Skeletal muscle tissue (tissue), 4 donors: Measurements from ENCODE around the gene EIF5. TPM values are rescaled to one million over a fixed set of nuclear protein-coding genes. Genes with fewer than 3 reads are reported as not detected.
A peak's percentile ranks its signal among the peaks of the same experiment; 100 is the strongest.

Experiments used
- H3K27ac ChIP-seq: one replicate; pipeline ENCODE4 v1.7.0; 2013; ENCODE audit warnings: mild to moderate bottlenecking, low read depth, low read length, inconsistent platforms
- H3K27me3 ChIP-seq, 3 donors: one replicate each; pipeline ENCODE4 v1.7.0; 2013; ENCODE audit warnings: low read length in 3 of 3; ENCODE audit not compliant: control insufficient read depth in 3 of 3, insufficient read depth in 3 of 3
- H3K36me3 ChIP-seq, 3 donors: one replicate each; pipeline ENCODE4 v1.7.0; 2013; ENCODE audit warnings: low read length in 3 of 3; ENCODE audit not compliant: control insufficient read depth in 3 of 3, insufficient read depth in 3 of 3
- H3K4me1 ChIP-seq, 3 donors: one replicate each; pipeline ENCODE4 v1.7.0; 2013; ENCODE audit warnings: low read length in 3 of 3, mild to moderate bottlenecking in 3 of 3; ENCODE audit not compliant: control insufficient read depth in 3 of 3, insufficient read depth in 3 of 3
- H3K4me3 ChIP-seq, 3 donors: one replicate each; pipeline ENCODE4 v1.7.0; 2013; ENCODE audit warnings: low read length in 3 of 3
- H3K9ac ChIP-seq, 3 donors: one replicate each; pipeline ENCODE4 v1.7.0; 2013; ENCODE audit warnings: low read length in 3 of 3, mild to moderate bottlenecking in 3 of 3, moderate library complexity in 2 of 3, low read depth in 1 of 3
- H3K9me3 ChIP-seq, 3 donors: one replicate each; pipeline ENCODE4 v1.7.0; 2013; ENCODE audit warnings: low read length in 3 of 3; ENCODE audit not compliant: control insufficient read depth in 3 of 3
- total RNA-seq: library from RNA; depleted of rRNA; stranded (reverse); fragments of >200 nt; gene quantifications from one replicate; pipeline ENCODE4 v1.2.3, GENCODE V29; 2014
- donor health status: Osteomylitis.

The EIF5 gene
- total RNA-seq, 1 donor from 2014 or later: 84.5 TPM

DNA sequence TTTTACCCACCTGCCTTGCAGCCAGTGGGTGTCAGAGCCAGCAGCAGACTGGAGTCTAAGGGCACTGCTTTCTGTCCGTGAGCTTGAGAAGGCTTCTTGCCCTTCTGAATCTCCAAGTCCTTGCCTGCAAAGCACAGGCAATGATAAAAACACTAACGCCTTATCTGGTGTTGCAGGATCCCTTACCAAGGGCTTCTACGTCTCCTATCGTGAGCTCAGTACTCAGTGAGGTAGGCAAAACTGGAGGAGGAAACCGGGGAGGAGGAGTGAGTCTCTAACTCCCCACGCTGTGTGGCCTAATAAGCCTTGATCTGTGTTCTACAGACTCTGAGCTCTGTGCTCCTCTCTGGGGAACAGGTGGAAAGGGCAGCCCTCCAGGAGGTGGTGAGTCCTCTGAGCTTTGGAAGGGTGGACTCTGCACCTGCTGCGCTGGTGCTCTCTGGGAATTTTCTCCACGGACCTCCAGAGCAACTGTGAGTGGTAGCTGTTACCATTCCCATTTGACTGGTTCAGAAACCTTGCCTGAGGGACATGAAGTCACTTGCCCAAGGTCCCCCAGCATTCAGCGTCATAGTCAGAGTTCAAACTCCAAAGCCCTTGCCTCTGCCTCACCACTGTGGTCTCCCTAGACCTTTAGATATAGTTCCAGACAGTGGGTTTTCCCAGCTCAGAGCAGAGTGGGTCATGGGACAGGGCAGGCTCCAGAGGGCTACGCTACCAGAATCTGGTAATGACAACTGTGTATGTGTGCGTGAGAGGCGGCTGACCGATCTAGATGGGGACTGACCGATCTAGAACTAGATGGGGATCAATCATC, 44.2 kb downstream of the EIF5 start:
- Histone ChIP-seq H3K4me3 (no peak overlapping the region), H3K4me1 (no peaks in the 10 kb centered on the region), H3K36me3 (no peaks in the 10 kb centered on the region), H3K27me3 (no peaks in the 10 kb centered on the region), H3K9ac (no peak overlapping the region), H3K27ac (no peak overlapping the region), H3K9me3 (no peaks in the 10 kb centered on the region)

DNA sequence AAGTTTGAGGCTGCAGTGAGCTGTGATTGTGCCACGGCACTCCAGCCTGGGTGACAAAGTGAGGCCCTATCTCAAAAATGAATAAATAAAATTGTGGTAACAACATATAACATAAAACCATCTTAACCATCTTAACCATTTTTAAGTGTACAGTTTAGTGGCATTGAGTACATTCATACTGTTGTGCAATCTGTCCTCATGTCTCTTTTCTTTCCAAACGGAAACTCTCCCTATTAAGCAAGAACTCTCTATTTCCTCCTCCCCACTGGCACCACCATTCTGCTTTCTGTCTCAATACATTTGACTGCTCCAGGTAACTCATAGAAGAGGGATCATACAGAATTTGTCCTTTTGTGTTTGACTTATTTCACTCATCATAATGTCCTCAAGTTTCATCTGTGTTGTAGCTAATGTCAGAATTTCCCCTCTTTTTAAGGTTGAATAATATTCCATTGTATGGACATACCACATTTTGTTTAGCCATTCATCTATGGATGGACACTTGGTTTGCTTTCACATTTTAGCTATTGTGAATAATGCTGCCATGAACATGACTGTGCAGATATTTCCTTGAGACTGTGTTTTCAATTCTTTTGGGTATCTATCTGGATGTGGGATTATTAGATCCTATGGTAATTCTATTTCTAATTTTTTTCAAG, 46.8 kb downstream of the EIF5 start:
- Histone ChIP-seq H3K4me3 (no peak overlapping the region), H3K27ac (no peak overlapping the region), H3K27me3 (no peaks in the 10 kb centered on the region)

DNA sequence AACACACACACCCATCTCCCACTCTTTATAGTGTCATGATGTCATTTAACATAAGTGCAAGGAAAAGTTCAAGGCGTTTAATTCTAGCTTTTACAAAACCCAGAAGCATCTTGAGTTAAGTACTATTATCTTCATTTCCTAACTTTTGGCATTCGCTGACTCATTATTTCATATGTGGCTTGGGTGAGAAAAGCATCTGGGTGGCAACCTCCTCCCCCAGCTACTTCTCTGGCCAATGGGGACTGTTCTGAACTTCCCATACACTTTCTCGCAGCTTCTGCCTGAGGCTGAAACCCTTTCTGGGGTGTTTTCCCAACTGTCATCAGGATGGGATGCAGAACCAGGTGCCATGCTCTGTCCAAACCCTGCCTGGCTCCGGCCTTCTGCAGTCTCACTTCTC, 48.3 kb downstream of the EIF5 start:
- Histone ChIP-seq H3K27ac (no peak overlapping the region), H3K9me3 (no peaks in the 10 kb centered on the region), H3K36me3 (peaks cover 0 to 2% (median 0%) of the 10 kb centered on the region in 3 donors), H3K27me3 (no peaks in the 10 kb centered on the region), H3K9ac (no peak overlapping the region), H3K4me1 (peaks cover 9 to 16% (median 13%) of the 10 kb centered on the region in 3 donors), H3K4me3 (no peak overlapping the region)

More for the DNA sequence above, 46.8 kb downstream of the EIF5 start:
- no peaks in the 10 kb centered on the region for H3K9me3 ChIP-seq
- peaks cover 8 to 9% (median 8%) of the 10 kb centered on the region in 3 donors for H3K4me1 ChIP-seq
- peaks cover 0 to under 1% (median 0%) of the 10 kb centered on the region in 3 donors for H3K36me3 ChIP-seq
- H3K9ac ChIP-seq: no peak overlapping the region

DNA sequence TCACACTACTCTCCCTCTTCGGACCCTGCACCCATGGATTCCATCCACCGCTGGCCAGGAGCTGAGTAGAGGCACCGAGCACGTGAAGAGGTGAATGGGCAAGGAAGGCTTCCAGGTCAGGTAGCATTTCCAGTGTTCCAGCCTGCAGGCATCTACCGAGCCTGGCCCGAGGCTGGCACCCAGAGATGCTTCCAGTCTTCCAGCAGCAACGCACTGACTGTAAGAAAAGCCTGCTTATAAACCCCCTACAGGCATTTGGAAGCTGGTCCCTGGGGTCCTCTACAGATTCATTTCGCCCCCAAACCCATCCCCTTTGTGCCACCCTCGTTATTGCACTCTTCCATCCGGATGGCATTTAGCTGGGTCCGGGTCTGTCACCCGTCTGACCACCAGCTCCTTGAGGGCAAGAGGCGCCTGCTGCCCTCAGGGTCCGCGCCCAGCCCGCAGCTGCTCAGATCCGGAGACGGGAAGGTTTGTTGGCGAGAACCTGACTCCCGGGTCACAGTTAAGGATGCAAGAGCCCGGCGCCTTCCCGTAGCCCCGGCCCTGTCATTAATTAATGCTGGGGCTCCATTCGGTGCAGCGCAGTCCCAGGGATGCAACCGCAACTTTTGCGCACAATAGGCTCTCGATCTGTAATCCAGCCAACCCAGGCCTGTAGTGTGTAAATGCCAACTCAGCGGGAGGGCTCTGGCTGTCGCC, 50.6 kb downstream of the EIF5 start:
- H3K9ac ChIP-seq: peak overlapping the region; percentile 80 to 96 (median 81)
- H3K27me3 ChIP-seq: no peaks in the 10 kb centered on the region
- peak overlapping the region; percentile 78 to 98 (median 91) for H3K4me3 ChIP-seq
- H3K36me3 ChIP-seq: peaks cover 0 to 2% (median 0%) of the 10 kb centered on the region in 3 donors
- H3K4me1 ChIP-seq: peaks cover 22 to 29% (median 24%) of the 10 kb centered on the region in 3 donors
- peak overlapping the region; percentile 97 for H3K27ac ChIP-seq
- H3K9me3 ChIP-seq: no peaks in the 10 kb centered on the region

DNA sequence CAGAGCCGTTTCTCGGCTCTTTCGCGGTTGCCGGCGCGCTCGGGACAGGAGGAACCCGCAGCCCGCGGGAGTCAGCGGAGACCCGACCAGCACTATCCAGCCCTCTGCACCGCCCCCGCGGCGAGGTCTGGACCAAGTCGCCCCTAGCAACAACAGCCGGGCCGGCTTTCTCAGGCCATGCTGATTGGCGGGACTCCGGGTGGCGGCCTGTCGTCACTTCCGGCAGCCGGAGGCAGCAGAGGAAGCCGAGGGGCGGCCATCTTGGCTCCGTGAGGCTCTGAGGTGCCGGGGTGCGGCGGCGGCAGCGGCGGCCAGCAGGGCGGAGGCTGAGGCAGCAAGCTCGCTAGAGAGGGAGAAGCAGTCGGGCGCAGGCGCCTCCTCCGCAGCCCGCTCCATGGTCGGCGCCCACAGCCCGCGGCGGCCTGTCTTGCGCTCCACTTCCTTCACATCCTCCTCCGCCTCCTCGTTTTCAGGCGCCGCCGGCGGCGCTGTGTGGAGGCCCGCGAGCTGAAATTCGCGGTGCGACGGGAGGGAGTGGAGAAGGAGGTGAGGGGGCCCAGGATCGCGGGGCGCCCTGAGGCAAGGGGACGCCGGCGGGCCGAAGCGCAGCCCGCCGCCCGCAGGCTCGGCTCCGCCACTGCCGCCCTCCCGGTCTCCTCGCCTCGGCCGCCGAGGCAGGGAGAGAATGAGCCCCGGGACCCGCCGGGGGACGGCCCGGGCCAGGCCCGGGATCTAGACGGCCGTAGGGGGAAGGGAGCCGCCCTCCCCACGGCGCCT, 51.3 kb downstream of the EIF5 start, which contains the start of gene MARK3:
Gene MARK3 (plus strand): TSS at position 264 of the 777 bp plus-strand sequence. CDS start 615 bp downstream, outside the sequence.
- H3K27ac ChIP-seq: peak within 1 kb of the TSS; percentile 97
- H3K36me3 ChIP-seq: peaks cover 0 to 2% (median 0%) of the 10 kb centered on the region in 3 donors
- H3K9ac ChIP-seq: peak within 1 kb of the TSS; percentile 81 to 98 (median 96)
- peaks cover 22 to 29% (median 24%) of the 10 kb centered on the region in 3 donors for H3K4me1 ChIP-seq
- peak within 1 kb of the TSS; percentile 91 to 98 (median 92) for H3K4me3 ChIP-seq
- no peaks in the 10 kb centered on the region for H3K9me3 ChIP-seq
- H3K27me3 ChIP-seq: no peaks in the 10 kb centered on the region

DNA sequence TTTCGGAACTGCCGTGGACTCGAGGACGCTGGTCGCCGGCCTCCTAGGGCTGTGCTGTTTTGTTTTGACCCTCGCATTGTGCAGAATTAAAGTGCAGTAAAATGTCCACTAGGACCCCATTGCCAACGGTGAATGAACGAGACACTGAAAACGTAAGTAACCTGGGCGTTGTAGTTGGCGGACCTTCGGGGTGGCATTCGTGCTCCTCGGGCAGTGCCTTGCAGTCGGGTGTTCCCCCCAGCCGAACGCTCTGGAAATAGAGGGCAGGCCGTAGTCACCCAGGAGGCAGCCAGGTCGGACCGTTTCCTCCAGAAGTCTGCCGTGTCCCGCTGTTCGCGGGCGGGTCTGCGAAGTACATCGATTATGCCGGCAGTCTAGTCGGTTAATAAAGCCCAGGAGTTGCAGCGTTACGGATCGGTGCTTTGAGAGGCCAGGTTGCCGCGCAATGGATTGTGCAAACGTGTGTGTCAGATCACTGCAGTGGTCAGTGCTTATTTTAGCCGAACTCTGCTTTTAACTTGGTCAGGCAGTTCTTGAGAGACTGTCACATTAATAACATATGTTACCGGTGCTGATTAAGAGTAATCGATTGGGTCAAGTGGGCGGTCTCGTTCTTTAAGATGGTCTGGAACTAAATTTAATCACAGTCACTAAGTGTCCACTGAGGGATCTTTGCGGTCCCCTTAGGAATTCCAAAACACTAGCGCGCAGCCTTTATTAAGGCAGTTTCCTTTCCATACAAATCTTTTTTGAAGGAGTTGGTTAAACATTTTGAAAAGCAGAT, 52.1 kb downstream of the EIF5 start:
- H3K9me3 ChIP-seq: no peaks in the 10 kb centered on the region
- H3K4me1 ChIP-seq: peaks cover 22 to 29% (median 24%) of the 10 kb centered on the region in 3 donors
- H3K9ac ChIP-seq: peak overlapping the region; percentile 81 to 98 (median 96)
- H3K27me3 ChIP-seq: no peaks in the 10 kb centered on the region
- H3K4me3 ChIP-seq: peak overlapping the region; percentile 91 to 98 (median 92)
- peak overlapping the region; percentile 97 for H3K27ac ChIP-seq
- peaks cover 0 to 2% (median 0%) of the 10 kb centered on the region in 3 donors for H3K36me3 ChIP-seq

DNA sequence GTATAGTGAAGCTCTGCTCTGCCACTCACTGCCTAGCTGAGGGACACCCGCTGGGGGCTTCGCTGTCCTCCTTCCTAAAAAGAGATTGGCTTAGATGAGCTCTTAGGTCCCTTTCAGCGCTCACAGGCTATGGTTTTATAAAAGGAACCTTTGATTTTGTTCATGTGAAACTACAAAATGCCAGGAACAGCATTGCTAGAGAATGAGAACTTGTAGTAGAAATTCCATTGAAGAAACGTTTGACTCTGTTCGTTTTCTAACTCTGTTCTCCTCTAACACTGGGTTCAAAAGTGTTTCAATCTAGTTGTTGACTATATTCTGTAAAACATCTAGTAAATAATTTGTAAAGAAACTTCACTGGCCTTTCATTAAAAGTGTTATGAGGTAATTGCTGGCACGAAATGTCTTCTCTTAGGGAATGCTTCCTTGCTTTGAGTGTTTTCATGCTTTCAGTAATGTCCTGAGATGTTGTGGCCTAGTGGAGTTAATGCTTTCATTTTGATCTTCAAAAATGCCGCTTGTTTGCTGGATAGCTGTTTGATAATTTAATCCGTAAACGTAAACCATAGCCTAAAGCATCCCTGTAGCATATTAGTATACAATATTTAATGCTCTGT, 52.8 kb downstream of the EIF5 start:
- peak overlapping the region; percentile 81 to 98 (median 96) for H3K9ac ChIP-seq
- peak overlapping the region; percentile 91 to 98 (median 92) for H3K4me3 ChIP-seq
- peak overlapping the region; percentile 97 for H3K27ac ChIP-seq
- H3K9me3 ChIP-seq: no peaks in the 10 kb centered on the region
- H3K27me3 ChIP-seq: no peaks in the 10 kb centered on the region
- peaks cover 0 to 2% (median 0%) of the 10 kb centered on the region in 3 donors for H3K36me3 ChIP-seq
- peaks cover 24 to 29% (median 25%) of the 10 kb centered on the region in 3 donors for H3K4me1 ChIP-seq

DNA sequence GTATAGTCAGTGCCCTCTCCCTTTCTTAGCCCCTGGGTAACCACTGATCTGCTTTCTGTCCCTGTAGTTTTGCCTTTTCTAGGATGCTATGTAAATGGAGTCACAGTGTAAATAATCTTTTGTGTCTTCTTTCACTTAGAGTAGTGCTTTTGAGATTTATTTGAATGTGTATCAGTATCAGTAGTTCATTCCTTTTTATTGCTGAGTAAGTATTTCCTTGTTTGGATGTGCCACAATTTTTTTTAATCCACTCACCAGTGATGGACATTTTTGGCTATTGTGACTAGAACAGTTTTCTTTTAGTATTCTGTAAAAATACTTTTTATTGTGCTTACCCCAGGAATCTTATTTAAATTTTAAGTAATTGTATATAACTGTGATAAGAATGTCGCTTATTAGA, 54.6 kb downstream of the EIF5 start:
- Histone ChIP-seq H3K27ac (no peak overlapping the region), H3K4me1 (peaks cover 32 to 38% (median 34%) of the 10 kb centered on the region in 3 donors), H3K9ac (peak overlapping the region in 1 of 3 donors; percentile 43), H3K4me3 (peak overlapping the region in 1 of 3 donors; percentile 41), H3K36me3 (peaks cover 0 to 2% (median 0%) of the 10 kb centered on the region in 3 donors), H3K27me3 (no peaks in the 10 kb centered on the region), H3K9me3 (no peaks in the 10 kb centered on the region)
